GM12891 (cell line): Measurements from ENCODE around the gene OLIG1. TPM values are rescaled to one million over a fixed set of nuclear protein-coding genes. Genes with fewer than 3 reads are reported as not detected.

Experiments used
- DNase-seq: peaks from one replicate; pipeline ENCODE4 v3.0.0; 2011; ENCODE audit warnings: low spot score; ENCODE audit not compliant: insufficient read length
- FAIRE-seq: peaks from 2 replicates; lab custom pipeline; 2011; peaks lifted over from hg19 to GRCh38; lab: Jason Lieb, UNC
- PAX5 ChIP-seq: IDR thresholded peaks from 2 replicates; pipeline ENCODE4 v1.6.1; 2011; ENCODE audit warnings: low read length, moderate library complexity, mild to moderate bottlenecking; ENCODE audit not compliant: insufficient read depth, severe bottlenecking
- POLR2A ChIP-seq: IDR thresholded peaks from 2 replicates; pipeline ENCODE4 v1.6.1; 2011; ENCODE audit warnings: low read depth, low read length, control low read depth
- POLR2AphosphoS5 ChIP-seq: IDR thresholded peaks from 2 replicates; pipeline ENCODE4 v1.6.1; 2011; ENCODE audit warnings: low read depth, low read length, control low read depth
- POU2F2 ChIP-seq: IDR thresholded peaks from 2 replicates; pipeline ENCODE4 v1.6.1; 2011; ENCODE audit warnings: low read depth, mild to moderate bottlenecking, control low read depth, low read length, moderate library complexity
- SPI1 ChIP-seq: IDR thresholded peaks from 2 replicates; pipeline ENCODE4 v1.6.1; 2011; ENCODE audit warnings: low read depth, low read length, control low read depth
- TAF1 ChIP-seq: IDR thresholded peaks from 2 replicates; pipeline ENCODE4 v1.6.1; 2011; ENCODE audit warnings: low read depth, low read length, control low read depth
- polyA plus RNA-seq: library from polyadenylated mRNA; unstranded; fragments of >200 nt; gene quantifications from one replicate; pipeline ENCODE4 v1.2.1, GENCODE V29; 2012; ENCODE audit warnings: low read depth, missing spikeins, inconsistent platforms; ENCODE audit not compliant: missing spikeins

The OLIG1 gene, protein sequence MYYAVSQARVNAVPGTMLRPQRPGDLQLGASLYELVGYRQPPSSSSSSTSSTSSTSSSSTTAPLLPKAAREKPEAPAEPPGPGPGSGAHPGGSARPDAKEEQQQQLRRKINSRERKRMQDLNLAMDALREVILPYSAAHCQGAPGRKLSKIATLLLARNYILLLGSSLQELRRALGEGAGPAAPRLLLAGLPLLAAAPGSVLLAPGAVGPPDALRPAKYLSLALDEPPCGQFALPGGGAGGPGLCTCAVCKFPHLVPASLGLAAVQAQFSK
- not detected for polyA plus RNA-seq

DNA sequence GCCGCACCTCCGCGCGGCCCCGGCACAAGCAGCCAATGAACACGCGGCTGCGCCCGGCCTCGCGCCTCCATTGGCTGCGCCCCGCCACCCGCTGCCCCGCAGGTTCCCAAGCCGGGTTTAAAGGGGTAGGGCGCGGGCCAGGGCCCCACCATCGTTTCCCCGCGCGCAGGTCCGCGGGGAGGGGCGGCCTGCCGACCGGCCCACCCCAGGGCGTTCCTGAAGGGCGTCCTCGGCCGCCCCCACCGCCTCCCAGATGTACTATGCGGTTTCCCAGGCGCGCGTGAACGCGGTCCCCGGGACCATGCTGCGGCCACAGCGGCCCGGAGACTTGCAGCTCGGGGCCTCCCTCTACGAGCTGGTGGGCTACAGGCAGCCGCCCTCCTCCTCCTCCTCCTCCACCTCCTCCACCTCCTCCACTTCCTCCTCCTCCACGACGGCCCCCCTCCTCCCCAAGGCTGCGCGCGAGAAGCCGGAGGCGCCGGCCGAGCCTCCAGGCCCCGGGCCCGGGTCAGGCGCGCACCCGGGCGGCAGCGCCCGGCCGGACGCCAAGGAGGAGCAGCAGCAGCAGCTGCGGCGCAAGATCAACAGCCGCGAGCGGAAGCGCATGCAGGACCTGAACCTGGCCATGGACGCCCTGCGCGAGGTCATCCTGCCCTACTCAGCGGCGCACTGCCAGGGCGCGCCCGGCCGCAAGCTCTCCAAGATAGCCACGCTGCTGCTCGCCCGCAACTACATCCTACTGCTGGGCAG lies at the start of gene OLIG1:
OLIG1 (plus strand) TSS at position 148 of the 750 bp plus-strand sequence; CDS start at position 254, 106 bp downstream.
- no peak for FAIRE-seq
- peak; percentile 44 for DNase-seq
- TF ChIP-seq SPI1 (no peak), TAF1 (no peak), POLR2A (no peak)

DNA sequence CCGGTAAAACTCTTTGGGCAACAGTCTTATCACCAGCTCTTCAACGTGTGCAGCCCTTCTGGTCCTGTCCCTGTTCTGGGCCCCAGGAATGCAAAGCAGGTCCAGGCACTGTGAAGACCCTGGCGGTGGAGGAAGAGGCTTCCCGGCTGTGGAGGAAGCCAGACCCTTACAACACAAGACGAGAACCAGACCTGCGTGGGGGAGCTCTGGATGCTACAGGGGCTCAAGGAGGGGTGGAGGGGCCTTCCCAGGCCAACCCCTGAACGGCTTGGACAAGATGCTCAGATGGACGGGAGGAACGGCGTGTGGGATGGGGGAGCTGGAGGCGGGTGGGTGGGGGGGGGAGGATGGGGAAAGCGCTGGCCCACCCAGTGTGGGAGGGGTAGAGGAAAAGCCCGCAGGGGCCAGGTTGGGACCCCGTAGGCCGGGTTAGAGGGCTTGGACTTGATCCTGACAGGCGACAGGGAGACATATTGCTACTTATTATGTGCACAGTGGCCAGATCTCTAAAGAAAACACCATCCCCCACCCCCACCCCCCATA lies 49.3 kb upstream of the OLIG1 start:
- TF ChIP-seq POLR2A (no peak), POU2F2 (no peak), TAF1 (no peak), PAX5 (no peak), POLR2AphosphoS5 (no peak), SPI1 (no peak)
- FAIRE-seq (no peak), DNase-seq (no peak)

DNA sequence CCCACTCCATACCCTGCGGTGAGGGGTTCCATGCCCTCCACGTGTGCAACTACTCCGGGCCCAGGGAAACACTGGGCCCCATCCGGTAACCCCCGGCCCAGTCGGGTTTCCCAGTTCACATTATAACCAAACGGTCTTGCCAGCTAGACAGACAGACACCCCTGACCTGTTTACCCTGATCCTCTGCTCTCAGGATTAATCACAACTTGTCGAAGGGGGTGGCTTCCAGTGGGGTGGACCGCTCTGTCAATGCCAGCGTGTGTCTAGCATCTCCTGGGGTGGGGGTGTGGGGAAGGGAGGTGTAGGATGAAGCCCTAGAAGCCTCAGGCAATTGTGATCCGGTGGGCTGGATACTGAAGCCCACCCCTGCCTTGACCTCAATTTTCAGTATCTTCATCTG lies 48.8 kb upstream of the OLIG1 start:
- no peak for DNase-seq
- TF ChIP-seq SPI1 (no peak), POLR2A (no peak), POU2F2 (no peak), PAX5 (no peak), TAF1 (no peak), POLR2AphosphoS5 (no peak)
- no peak for FAIRE-seq

DNA sequence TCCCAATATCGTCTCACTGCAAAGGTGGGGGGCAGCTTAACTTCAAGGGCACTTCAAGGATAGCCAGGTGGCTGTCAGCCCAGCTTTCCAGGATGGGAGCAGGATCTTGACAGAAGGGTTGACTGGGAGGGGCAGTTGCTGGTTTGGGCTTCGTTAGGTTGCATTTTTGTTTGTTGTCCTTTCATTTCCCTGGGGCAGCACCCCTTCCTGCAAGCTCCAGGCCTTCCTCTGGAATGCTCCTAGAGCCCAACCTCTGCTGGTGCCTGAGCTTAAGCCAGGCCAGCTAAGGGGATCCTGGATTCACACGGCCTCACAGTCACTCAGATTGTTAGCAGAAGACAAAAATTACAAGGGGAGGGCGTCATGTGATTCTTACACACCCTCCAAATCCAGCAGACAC lies 48.3 kb upstream of the OLIG1 start:
- FAIRE-seq (no peak), DNase-seq (no peak)
- TF ChIP-seq POLR2A: no peak
- no peak for TF ChIP-seq SPI1
- TF ChIP-seq POLR2AphosphoS5: no peak
- no peak for TF ChIP-seq PAX5
- TF ChIP-seq TAF1: no peak
- no peak for TF ChIP-seq POU2F2

DNA sequence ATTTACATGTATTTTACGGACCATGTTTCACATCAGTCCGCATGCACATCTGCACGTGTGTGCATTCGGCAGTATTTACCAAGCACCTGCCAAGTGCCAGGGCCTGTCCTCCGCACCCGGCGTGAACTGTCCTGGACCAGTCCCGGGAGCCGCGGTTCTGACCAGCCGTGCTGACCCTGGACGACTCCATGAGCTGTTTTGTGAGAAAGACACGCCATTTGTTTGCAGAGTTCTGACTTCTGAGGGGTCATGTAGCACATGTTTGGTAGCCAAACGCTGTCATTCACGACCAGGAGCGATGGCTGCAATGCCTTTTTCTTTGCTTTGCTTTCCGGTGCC lies 47.5 kb upstream of the OLIG1 start:
- DNase-seq (no peak), FAIRE-seq (no peak)
- TF ChIP-seq POLR2A (no peak), POLR2AphosphoS5 (no peak), POU2F2 (no peak), TAF1 (no peak), PAX5 (no peak), SPI1 (no peak)

DNA sequence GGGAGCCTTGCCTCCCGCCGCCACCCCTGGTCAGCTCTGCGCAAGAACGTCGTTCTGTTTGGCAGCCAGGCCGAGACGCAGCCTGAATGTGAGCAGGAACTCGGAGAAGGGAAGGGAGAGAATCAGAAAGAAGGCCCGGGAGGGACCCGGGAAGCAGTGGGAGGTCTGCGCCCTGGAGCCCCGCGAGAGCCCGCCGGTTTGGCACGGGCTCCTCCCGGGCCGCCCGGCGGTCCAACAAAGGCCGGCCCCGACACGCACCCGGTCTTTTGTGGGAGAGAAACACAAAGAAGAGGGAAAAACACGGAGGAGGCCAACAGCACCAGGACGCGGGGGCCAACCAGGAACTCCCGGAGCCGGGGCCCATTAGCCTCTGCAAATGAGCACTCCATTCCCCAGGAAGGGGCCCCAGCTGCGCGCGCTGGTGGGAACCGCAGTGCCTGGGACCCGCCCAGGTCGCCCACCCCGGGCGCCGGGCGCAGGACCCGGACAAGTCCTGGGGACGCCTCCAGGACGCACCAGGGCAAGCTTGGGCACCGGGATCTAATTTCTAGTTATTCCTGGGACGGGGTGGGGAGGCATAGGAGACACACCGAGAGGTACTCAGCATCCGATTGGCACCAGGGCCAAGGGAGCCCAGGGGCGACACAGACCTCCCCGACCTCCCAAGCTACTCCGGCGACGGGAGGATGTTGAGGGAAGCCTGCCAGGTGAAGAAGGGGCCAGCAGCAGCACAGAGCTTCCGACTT lies 46.9 kb upstream of the OLIG1 start:
- no peak for TF ChIP-seq TAF1
- TF ChIP-seq POU2F2: no peak
- no peak for TF ChIP-seq POLR2A
- TF ChIP-seq POLR2AphosphoS5: no peak
- TF ChIP-seq SPI1: no peak
- TF ChIP-seq PAX5: no peak
- DNase-seq: no peak
- no peak for FAIRE-seq

DNA sequence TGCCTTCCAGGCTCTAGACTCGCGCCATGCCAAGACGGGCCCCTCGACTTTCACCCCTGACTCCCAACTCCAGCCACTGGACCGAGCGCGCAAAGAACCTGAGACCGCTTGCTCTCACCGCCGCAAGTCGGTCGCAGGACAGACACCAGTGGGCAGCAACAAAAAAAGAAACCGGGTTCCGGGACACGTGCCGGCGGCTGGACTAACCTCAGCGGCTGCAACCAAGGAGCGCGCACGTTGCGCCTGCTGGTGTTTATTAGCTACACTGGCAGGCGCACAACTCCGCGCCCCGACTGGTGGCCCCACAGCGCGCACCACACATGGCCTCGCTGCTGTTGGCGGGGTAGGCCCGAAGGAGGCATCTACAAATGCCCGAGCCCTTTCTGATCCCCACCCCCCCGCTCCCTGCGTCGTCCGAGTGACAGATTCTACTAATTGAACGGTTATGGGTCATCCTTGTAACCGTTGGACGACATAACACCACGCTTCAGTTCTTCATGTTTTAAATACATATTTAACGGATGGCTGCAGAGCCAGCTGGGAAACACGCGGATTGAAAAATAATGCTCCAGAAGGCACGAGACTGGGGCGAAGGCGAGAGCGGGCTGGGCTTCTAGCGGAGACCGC lies 46.3 kb upstream of the OLIG1 start:
- FAIRE-seq (no peak), DNase-seq (no peak)
- TF ChIP-seq POLR2A (no peak), POLR2AphosphoS5 (no peak), TAF1 (no peak), PAX5 (no peak), POU2F2 (no peak), SPI1 (no peak)

DNA sequence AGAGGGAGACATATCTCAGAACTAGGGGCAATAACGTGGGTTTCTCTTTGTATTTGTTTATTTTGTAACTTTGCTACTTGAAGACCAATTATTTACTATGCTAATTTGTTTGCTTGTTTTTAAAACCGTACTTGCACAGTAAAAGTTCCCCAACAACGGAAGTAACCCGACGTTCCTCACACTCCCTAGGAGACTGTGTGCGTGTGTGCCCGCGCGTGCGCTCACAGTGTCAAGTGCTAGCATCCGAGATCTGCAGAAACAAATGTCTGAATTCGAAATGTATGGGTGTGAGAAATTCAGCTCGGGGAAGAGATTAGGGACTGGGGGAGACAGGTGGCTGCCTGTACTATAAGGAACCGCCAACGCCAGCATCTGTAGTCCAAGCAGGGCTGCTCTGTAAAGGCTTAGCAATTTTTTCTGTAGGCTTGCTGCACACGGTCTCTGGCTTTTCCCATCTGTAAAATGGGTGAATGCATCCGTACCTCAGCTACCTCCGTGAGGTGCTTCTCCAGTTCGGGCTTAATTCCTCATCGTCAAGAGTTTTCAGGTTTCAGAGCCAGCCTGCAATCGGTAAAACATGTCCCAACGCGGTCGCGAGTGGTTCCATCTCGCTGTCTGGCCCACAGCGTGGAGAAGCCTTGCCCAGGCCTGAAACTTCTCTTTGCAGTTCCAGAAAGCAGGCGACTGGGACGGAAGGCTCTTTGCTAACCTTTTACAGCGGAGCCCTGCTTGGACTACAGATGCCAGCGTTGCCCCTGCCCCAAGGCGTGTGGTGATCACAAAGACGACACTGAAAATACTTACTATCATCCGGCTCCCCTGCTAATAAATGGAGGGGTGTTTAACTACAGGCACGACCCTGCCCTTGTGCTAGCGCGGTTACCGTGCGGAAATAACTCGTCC lies 45.5 kb upstream of the OLIG1 start:
- DNase-seq (no peak), FAIRE-seq (no peak)

More for the DNA sequence above, 45.5 kb upstream of the OLIG1 start:
- TF ChIP-seq POU2F2 (no peak), POLR2A (no peak), SPI1 (no peak), POLR2AphosphoS5 (no peak), TAF1 (no peak), PAX5 (no peak)
